ENCODE measurements around the gene RNF111. TPM values are rescaled to one million over a fixed set of nuclear protein-coding genes. Genes with fewer than 3 reads are reported as not detected.
"Not testable (repeated sequence)": the region's sequence is repeated elsewhere in the genome, so short reads cannot be mapped to it uniquely, and the experiment has no call there.

The RNF111 gene
- total and polyA plus RNA-seq, 9 of the 15 experiments (the other 6 are each of a cell fraction or from before 2014, with no cell fraction given) = 7.9 to 26.0 (median 14.4) TPM

- no peak for ATAC-seq
- intact Hi-C loops (cut with micrococcal nuclease) = no loop called here
- Histone ChIP-seq H3K4me1 (replicated peaks in 1 of 2; ENCODE audit: control insufficient read depth in 2 of 2, insufficient read depth in 2 of 2, low read length in 2 of 2) (no peaks in the 10 kb centered on the region), H3K9me3 (replicated peaks; ENCODE audit: control insufficient read depth, insufficient read depth, low read depth, low read length) (no peaks in the 10 kb centered on the region), H3K4me3 (no peak overlapping the region), H3K36me3 (ENCODE audit: control insufficient read depth, insufficient read depth, low read length) (peaks cover 16% of the 10 kb centered on the region; the same call in 2 of the 3 replicates), H3K27me3 (ENCODE audit: control insufficient read depth in 2 of 2, insufficient read depth in 2 of 2, low read length in 2 of 2) (no peaks in the 10 kb centered on the region), H3K9me1 (ENCODE audit: control insufficient read depth, insufficient read depth, low read length) (no peaks in the 10 kb centered on the region), H2AFZ (ENCODE audit: low read depth, low read length) (no peak overlapping the region), H4K20me1 (replicated peaks; ENCODE audit: control insufficient read depth, insufficient read depth, low read length) (no peaks in the 10 kb centered on the region), H3K9ac (ENCODE audit: insufficient read depth in 1 of 2, low read depth in 2 of 2, low read length in 2 of 2) (no peak overlapping the region), H3K79me2 (ENCODE audit: control insufficient read depth, insufficient read depth, low read length) (peaks cover 95% of the 10 kb centered on the region), H3K27ac (ENCODE audit: extremely low read depth, low read depth, low read length) (no peak overlapping the region), H3K4me2 (ENCODE audit: insufficient read depth, low read length) (no peak overlapping the region)
- BruUV-seq (replicated peaks) = no TSS peak
- WGBS (ENCODE audit: insufficient coverage, low coverage, missing lambda C conversion rate) = 94% methylated on average over 2 of the region's 2 CpGs
- FAIRE-seq = no peak
- CTCF ChIA-PET (ENCODE audit: low intra/inter-chr PET ratio) = no interaction called here
- POLR2A ChIA-PET = interaction anchor here (0.8 to 1.0 kb wide), 2 partner anchors 11 to 533 kb away, joined by 3 read pairs; no protein-coding TSS in a partner anchor
- in situ Hi-C loops (cut with MboI) = no loop called here
- TF ChIP-seq SMARCC2 (IDR thresholded peaks at IDR 0.05; ENCODE audit: low read depth) = no peak
- no peak for TF ChIP-seq FOS (IDR thresholded peaks at IDR 0.05; ENCODE audit: extremely low read depth, insufficient read length)
- no peak for TF ChIP-seq SLC30A9 (CRISPR knock-in tag; IDR thresholded peaks at IDR 0.05)
- TF ChIP-seq SMC3 (conservative IDR thresholded peaks at IDR 0.05; ENCODE audit: insufficient read depth, low read depth, low read length) = no peak
- TF ChIP-seq RFX7 (CRISPR knock-in tag; IDR thresholded peaks at IDR 0.05) = no peak
- no peak for TF ChIP-seq MITF (IDR thresholded peaks at IDR 0.05)
- TF ChIP-seq TCF3 (CRISPR knock-in tag; IDR thresholded peaks at IDR 0.05) = no peak
- no peak for TF ChIP-seq BRD9 (IDR thresholded peaks at IDR 0.05; ENCODE audit: low read depth, partially characterized antibody)
- no peak for TF ChIP-seq POU5F1 (IDR thresholded peaks at IDR 0.05; ENCODE audit: borderline replicate concordance, low read depth, low read length, partially characterized antibody)
- no peak for DNase-seq (ENCODE audit: extremely low read depth in 1 of 4, low spot score in 3 of 4)
Measured at GRCh38 chr15:58999694-59000093, 12.2 kb downstream of the RNF111 start.

- intact Hi-C loops (cut with micrococcal nuclease); CTCF ChIA-PET (ENCODE audit: low intra/inter-chr PET ratio): not testable (repeated sequence)
- WGBS (ENCODE audit: insufficient coverage, low coverage, missing lambda C conversion rate) = 88% methylated on average over 10 of the region's 10 CpGs
Measured at GRCh38 chr15:59000251-59000650, 12.8 kb downstream of the RNF111 start.

More at GRCh38 chr15:59000251-59000650, 12.8 kb downstream of the RNF111 start:
- in situ Hi-C loops (cut with MboI); H3K9ac ChIP-seq (ENCODE audit: insufficient read depth in 1 of 2, low read depth in 2 of 2, low read length in 2 of 2); ATAC-seq; H3K4me1 ChIP-seq (replicated peaks in 1 of 2; ENCODE audit: control insufficient read depth in 2 of 2, insufficient read depth in 2 of 2, low read length in 2 of 2); H3K9me1 ChIP-seq (ENCODE audit: control insufficient read depth, insufficient read depth, low read length); FAIRE-seq; DNase-seq (ENCODE audit: extremely low read depth in 1 of 4, low spot score in 3 of 4); H2AFZ ChIP-seq (ENCODE audit: low read depth, low read length); H4K20me1 ChIP-seq (replicated peaks; ENCODE audit: control insufficient read depth, insufficient read depth, low read length); H3K27me3 ChIP-seq (ENCODE audit: control insufficient read depth in 2 of 2, insufficient read depth in 2 of 2, low read length in 2 of 2); BruUV-seq (replicated peaks); H3K4me3 ChIP-seq; H3K9me3 ChIP-seq (replicated peaks; ENCODE audit: control insufficient read depth, insufficient read depth, low read depth, low read length); H3K4me2 ChIP-seq (ENCODE audit: insufficient read depth, low read length); H3K27ac ChIP-seq (ENCODE audit: extremely low read depth, low read depth, low read length): not testable (repeated sequence)
- peaks cover 95% of the 10 kb centered on the region for H3K79me2 ChIP-seq (ENCODE audit: control insufficient read depth, insufficient read depth, low read length)
- POLR2A ChIA-PET = interaction anchor here (0.8 to 1.2 kb wide), 3 partner anchors 10 to 533 kb away, joined by 3 to 4 read pairs (median 3); no protein-coding TSS in a partner anchor
- H3K36me3 ChIP-seq (ENCODE audit: control insufficient read depth, insufficient read depth, low read length) = peaks cover 17% of the 10 kb centered on the region; the same call in 2 of the 3 replicates

Data from K562 (cell line).